ENCODE data around the gene NOS3.

- TF ChIP-seq YY1 (IDR thresholded peaks at IDR 0.05; ENCODE audit: insufficient read depth, insufficient read length), result no peak
- no peak for TF ChIP-seq ZNF274 (IDR thresholded peaks at IDR 0.05; ENCODE audit: low read depth, low read length)
- no peak for TF ChIP-seq SUZ12 (IDR thresholded peaks at IDR 0.05; ENCODE audit: extremely low read depth, insufficient read depth, insufficient read length)
Measured at GRCh38 chr7:150963707-150964559, 26.9 kb upstream of the NOS3 start.
